Measurements from ENCODE around the gene DIAPH2. TPM values are rescaled to one million over a fixed set of nuclear protein-coding genes. Genes with fewer than 3 reads are reported as not detected.

The DIAPH2 gene
- total RNA-seq, 1 experiment from 2014 or later: 10.9 TPM

GRCh38 chrX:97494756-97495372, 810.2 kb downstream of the DIAPH2 start:
- BruUV-seq (replicated peaks): no TSS peak
- H3K9me3 ChIP-seq (ENCODE audit: control insufficient read depth in 1 of 2, insufficient read depth in 1 of 2, low read depth in 1 of 2, low read length in 2 of 2): no peaks in the 10 kb centered on the region
- ChIA-PET RAD21 (ENCODE audit: low non-redundant PET in 1 of 2, low total read pairs in 2 of 2, uncharacterized antibody in 2 of 2, unreplicated experiment in 2 of 2) (no interaction called here), CTCF (no interaction called here), POLR2A (no interaction called here)
- intact Hi-C loops (cut with micrococcal nuclease): no loop called here
- no peaks in the 10 kb centered on the region for H3K79me2 ChIP-seq (ENCODE audit: insufficient read depth, low read length)
- H3K9ac ChIP-seq (ENCODE audit: low read length): no peak overlapping the region
- no peaks in the 10 kb centered on the region for H3K27me3 ChIP-seq (ENCODE audit: insufficient read depth, low read length)
- DNase-seq (ENCODE audit: low read depth, low spot score): no peak
- no peaks in the 10 kb centered on the region for H3K36me3 ChIP-seq (ENCODE audit: control insufficient read depth in 1 of 2, insufficient read depth in 2 of 2, low read length in 2 of 2)
- H4K20me1 ChIP-seq (ENCODE audit: insufficient read depth): no peaks in the 10 kb centered on the region
- no peak overlapping the region for H3K27ac ChIP-seq (ENCODE audit: low read depth, low read length)
- no peak for ATAC-seq
- H3K4me3 ChIP-seq (replicated peaks in 1 of 2; ENCODE audit: low read depth in 1 of 2, low read length in 2 of 2): no peak overlapping the region
- H3K4me2 ChIP-seq (ENCODE audit: low read length): no peak overlapping the region
- H3K4me1 ChIP-seq (ENCODE audit: control insufficient read depth in 1 of 2, insufficient read depth in 2 of 2, low read length in 2 of 2): no peaks in the 10 kb centered on the region
- no peak overlapping the region for H2AFZ ChIP-seq (ENCODE audit: low read depth, low read length, poor library complexity, severe bottlenecking)
- H3K9me2 ChIP-seq (ENCODE audit: insufficient read depth): no peaks in the 10 kb centered on the region
- TF ChIP-seq YY1 (IDR thresholded peaks at IDR 0.05; ENCODE audit: extremely low read depth, insufficient replicate concordance, low read depth, low read length) (no peak), CTCF (IDR thresholded peaks at IDR 0.05 in 2 of 3, conservative IDR thresholded peaks at IDR 0.05 in 1 of 3; ENCODE audit: borderline replicate concordance in 1 of 3, insufficient read depth in 1 of 3, low read depth in 2 of 3, low read length in 2 of 3) (no peak), REST (IDR thresholded peaks at IDR 0.05; ENCODE audit: low read depth) (no peak), POLR2A (IDR thresholded peaks at IDR 0.05; ENCODE audit: borderline replicate concordance, extremely low read depth, insufficient read depth, insufficient read length) (no peak), POLR2AphosphoS5 (IDR thresholded peaks at IDR 0.05; ENCODE audit: low read depth, low read length) (no peak), SP1 (IDR thresholded peaks at IDR 0.05; ENCODE audit: low read depth) (no peak), JUND (IDR thresholded peaks at IDR 0.05) (no peak), ZNF274 (IDR thresholded peaks at IDR 0.05; ENCODE audit: low read depth, low read length) (no peak), CEBPB (IDR thresholded peaks at IDR 0.05; ENCODE audit: low read depth) (no peak), SRF (IDR thresholded peaks at IDR 0.05; ENCODE audit: low read depth) (no peak), ATF3 (IDR thresholded peaks at IDR 0.05) (no peak), ZBTB33 (IDR thresholded peaks at IDR 0.05; ENCODE audit: extremely low read depth, insufficient replicate concordance, low read length) (no peak), RAD21 (IDR thresholded peaks at IDR 0.05; ENCODE audit: low read depth) (no peak), ZFX (IDR thresholded peaks at IDR 0.05) (no peak), EZH2phosphoT487 (IDR thresholded peaks at IDR 0.05; ENCODE audit: borderline replicate concordance) (no peak), CBX3 (IDR thresholded peaks at IDR 0.05; ENCODE audit: low read depth) (no peak), MAX (IDR thresholded peaks at IDR 0.05) (no peak), ELF1 (IDR thresholded peaks at IDR 0.05; ENCODE audit: borderline replicate concordance, low read depth) (no peak)

Measured in HCT116 (cell line).